ENCODE data around the gene TBX18. TPM values are rescaled to one million over a fixed set of nuclear protein-coding genes. Genes with fewer than 3 reads are reported as not detected.

The TBX18 gene
- total RNA-seq, 1 experiment from 2014 or later, result not detected

Small RNA genes within 50 kb of the gene (small RNA-seq; reads per million reads assigned to genes)
- gene AL590143.1, result not detected

Measured in HT-29 (cell line).